GM12878 (cell line): Measurements from ENCODE around the gene MYO9B. TPM values are rescaled to one million over a fixed set of nuclear protein-coding genes. Genes with fewer than 3 reads are reported as not detected.

Experiments
- ASH2L ChIP-seq: fragments of 300-600, 200-600 bp; sonication (generic); IDR thresholded peaks from 2 replicates; pipeline ENCODE4 v1.6.1; 2017; ENCODE audit warnings: low read depth, mild to moderate bottlenecking, borderline replicate concordance
- ATF7 ChIP-seq: fragments of 450-650 bp; IDR thresholded peaks from 2 replicates; pipeline ENCODE4 v1.6.1; 2016; ENCODE audit warnings: low read depth, mild to moderate bottlenecking
- BCL11A ChIP-seq: IDR thresholded peaks from 2 replicates; pipeline ENCODE4 v1.6.1; 2011; ENCODE audit warnings: low read depth, low read length
- CHD1 ChIP-seq: IDR thresholded peaks from 2 replicates; pipeline ENCODE4 v1.6.1; 2012; ENCODE audit warnings: low read depth, low read length, improper control_type of control experiment
- DPF2 ChIP-seq: fragments of 450-650 bp; IDR thresholded peaks from 2 replicates; pipeline ENCODE4 v1.6.1; 2017; ENCODE audit warnings: mild to moderate bottlenecking
- LARP7 ChIP-seq: fragments of 450-650 bp; IDR thresholded peaks from 2 replicates; pipeline ENCODE4 v1.6.1; 2017; ENCODE audit warnings: mild to moderate bottlenecking
- MXI1 ChIP-seq: fragments of 150-350 bp; IDR thresholded peaks from 2 replicates; pipeline ENCODE4 v1.6.1; 2011; ENCODE audit warnings: low read depth, mild to moderate bottlenecking, inconsistent platforms, low read length, improper control_type of control experiment
- SREBF2 ChIP-seq: IDR thresholded peaks from 2 replicates; pipeline ENCODE4 v1.6.1; 2012; ENCODE audit warnings: mild to moderate bottlenecking, low read length
- SRF ChIP-seq, 2 experiments: IDR thresholded peaks; 2 replicates each; pipeline ENCODE4 v1.6.1; 2011; ENCODE audit warnings: low read depth in 2 of 2, low read length in 2 of 2, mild to moderate bottlenecking in 1 of 2, moderate library complexity in 1 of 2
- TARDBP ChIP-seq: IDR thresholded peaks from 2 replicates; pipeline ENCODE4 v1.6.1; 2016; ENCODE audit warnings: borderline replicate concordance
- TBL1XR1 ChIP-seq: IDR thresholded peaks from 2 replicates; pipeline ENCODE4 v1.6.1; 2012; ENCODE audit warnings: low read depth, low read length, improper control_type of control experiment
- polyA plus RNA-seq, 11 experiments: library from polyadenylated mRNA; depleted of rRNA in 4 of 11; unstranded in 6 of 11; stranded (reverse) in 5 of 11; fragments of >200 nt; fragmentation: Nextera tagmentation in 4 of 11; fragmentation: Illumina TruSeq in 1 of 11; extraction: Ambion mirVana in 4 of 11; extraction: Trizol in 1 of 11; gene quantifications; 1 replicate in 1 of 11; 2 replicates in 10 of 11; pipeline versions ENCODE4 v1.2.1 to v1.2.3, GENCODE V29; 2011 to 2016; ENCODE audit warnings: inconsistent platforms in 2 of 11, missing spikeins in 2 of 11, low read depth in 1 of 11
- total RNA-seq, 4 experiments: library from RNA; depleted of rRNA in 3 of 4; stranded (reverse); fragments of >200 nt in 3 of 4; fragmentation: Illumina TruSeq in 1 of 4; extraction: Trizol in 1 of 4; gene quantifications; 2 replicates each; pipeline versions ENCODE4 v1.2.1 to v1.2.3, GENCODE V29; 2013 to 2021
- TF ChIP-seq, protein P1 (sequence below): fragments of 450-650 bp; IDR thresholded peaks from 2 replicates; pipeline ENCODE4 v1.6.1; 2017; ENCODE audit warnings: mild to moderate bottlenecking, moderate library complexity
- TF ChIP-seq, protein P2 (sequence below): fragments of 450-650 bp; formaldehyde crosslinking; IDR thresholded peaks from 2 replicates; pipeline ENCODE4 v1.4.0; 2020; ENCODE audit warnings: mild to moderate bottlenecking, moderate library complexity
- TF ChIP-seq, protein P3 (sequence below): IDR thresholded peaks from 2 replicates; pipeline ENCODE4 v1.6.1; 2012; ENCODE audit warnings: low read depth, low read length, improper control_type of control experiment
- TF ChIP-seq, protein P4 (sequence below): IDR thresholded peaks from 2 replicates; pipeline ENCODE4 v1.6.1; 2012; ENCODE audit warnings: low read depth, low read length, improper control_type of control experiment
- TF ChIP-seq, protein P5 (sequence below): IDR thresholded peaks from 2 replicates; pipeline ENCODE4 v1.6.1; 2011; ENCODE audit warnings: borderline replicate concordance, low read depth, mild to moderate bottlenecking, moderate library complexity, mixed read lengths, low read length; ENCODE audit not compliant: insufficient read depth; ENCODE audit errors: extremely low read length
- TF ChIP-seq, protein P6 (sequence below): fragments of 450-650 bp; IDR thresholded peaks from 2 replicates; pipeline ENCODE4 v1.6.1; 2014; ENCODE audit warnings: mild to moderate bottlenecking

The MYO9B gene
- total and polyA plus RNA-seq, 10 of the 15 experiments (the other 5 are each of a cell fraction or from before 2014, with no cell fraction given) = 5.4 to 165 (median 45.8) TPM

DNA sequence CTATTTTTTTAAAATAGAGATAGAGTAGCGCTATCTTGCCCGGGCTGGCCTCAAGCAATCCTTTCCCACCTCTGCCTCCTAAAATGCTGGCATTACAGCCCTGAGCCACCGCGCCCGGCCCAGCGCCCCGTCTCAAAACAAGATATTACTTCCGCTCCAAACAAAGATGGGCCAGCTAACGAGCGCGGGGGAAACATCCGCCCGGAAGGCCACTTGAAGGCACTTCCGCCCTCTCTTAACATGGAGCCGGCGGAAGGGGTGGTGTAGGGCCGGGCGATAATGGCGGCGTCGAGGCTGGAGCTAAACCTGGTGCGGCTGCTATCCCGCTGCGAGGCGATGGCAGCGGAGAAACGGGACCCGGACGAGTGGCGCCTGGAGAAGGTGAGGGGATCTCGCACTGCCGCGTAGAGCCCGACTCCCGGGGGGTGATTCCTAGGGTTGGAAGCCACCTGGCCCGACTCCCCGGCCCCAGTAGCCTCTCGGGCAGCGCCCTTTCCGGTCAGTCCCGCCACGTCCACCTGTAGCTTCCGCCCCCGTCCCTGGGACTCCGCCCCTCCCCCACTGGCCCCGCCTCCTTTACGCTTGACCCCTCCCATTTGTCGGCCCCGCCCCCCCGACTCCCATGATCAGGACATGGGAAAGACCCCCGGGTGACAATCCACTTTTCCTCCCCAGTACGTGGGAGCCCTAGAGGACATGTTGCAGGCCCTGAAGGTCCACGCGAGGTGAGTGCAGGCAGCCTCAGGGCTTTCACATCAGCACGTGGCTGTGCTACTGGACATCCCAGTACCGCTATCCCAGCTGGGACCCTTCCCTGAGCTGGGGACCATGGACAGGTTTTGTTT, 139.8 kb downstream of the MYO9B start, which contains the start of gene USE1 (continued):
- TF ChIP-seq, protein P1, sequence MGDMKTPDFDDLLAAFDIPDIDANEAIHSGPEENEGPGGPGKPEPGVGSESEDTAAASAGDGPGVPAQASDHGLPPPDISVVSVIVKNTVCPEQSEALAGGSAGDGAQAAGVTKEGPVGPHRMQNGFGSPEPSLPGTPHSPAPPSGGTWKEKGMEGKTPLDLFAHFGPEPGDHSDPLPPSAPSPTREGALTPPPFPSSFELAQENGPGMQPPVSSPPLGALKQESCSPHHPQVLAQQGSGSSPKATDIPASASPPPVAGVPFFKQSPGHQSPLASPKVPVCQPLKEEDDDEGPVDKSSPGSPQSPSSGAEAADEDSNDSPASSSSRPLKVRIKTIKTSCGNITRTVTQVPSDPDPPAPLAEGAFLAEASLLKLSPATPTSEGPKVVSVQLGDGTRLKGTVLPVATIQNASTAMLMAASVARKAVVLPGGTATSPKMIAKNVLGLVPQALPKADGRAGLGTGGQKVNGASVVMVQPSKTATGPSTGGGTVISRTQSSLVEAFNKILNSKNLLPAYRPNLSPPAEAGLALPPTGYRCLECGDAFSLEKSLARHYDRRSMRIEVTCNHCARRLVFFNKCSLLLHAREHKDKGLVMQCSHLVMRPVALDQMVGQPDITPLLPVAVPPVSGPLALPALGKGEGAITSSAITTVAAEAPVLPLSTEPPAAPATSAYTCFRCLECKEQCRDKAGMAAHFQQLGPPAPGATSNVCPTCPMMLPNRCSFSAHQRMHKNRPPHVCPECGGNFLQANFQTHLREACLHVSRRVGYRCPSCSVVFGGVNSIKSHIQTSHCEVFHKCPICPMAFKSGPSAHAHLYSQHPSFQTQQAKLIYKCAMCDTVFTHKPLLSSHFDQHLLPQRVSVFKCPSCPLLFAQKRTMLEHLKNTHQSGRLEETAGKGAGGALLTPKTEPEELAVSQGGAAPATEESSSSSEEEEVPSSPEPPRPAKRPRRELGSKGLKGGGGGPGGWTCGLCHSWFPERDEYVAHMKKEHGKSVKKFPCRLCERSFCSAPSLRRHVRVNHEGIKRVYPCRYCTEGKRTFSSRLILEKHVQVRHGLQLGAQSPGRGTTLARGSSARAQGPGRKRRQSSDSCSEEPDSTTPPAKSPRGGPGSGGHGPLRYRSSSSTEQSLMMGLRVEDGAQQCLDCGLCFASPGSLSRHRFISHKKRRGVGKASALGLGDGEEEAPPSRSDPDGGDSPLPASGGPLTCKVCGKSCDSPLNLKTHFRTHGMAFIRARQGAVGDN = peak; percentile 84
- TF ChIP-seq TARDBP (peak; percentile 41; the same call in 1 of the 2 replicates), BCL11A (no peak), LARP7 (peak; percentile 77), DPF2 (peak; percentile 36; the same call in 1 of the 2 replicates), SRF (IDR thresholded peaks at IDR 0.05; ENCODE audit: low read depth in 2 of 2, low read length in 2 of 2) (peak; percentile 74 to 90), TBL1XR1 (no peak), ASH2L (no peak), CHD1 (peak; percentile 81; the same call in 1 of the 2 replicates), MXI1 (peak; percentile 47; the same call in 1 of the 2 replicates), SREBF2 (no peak; the same call in 1 of the 2 replicates), ATF7 (no peak)
- TF ChIP-seq, protein P2, sequence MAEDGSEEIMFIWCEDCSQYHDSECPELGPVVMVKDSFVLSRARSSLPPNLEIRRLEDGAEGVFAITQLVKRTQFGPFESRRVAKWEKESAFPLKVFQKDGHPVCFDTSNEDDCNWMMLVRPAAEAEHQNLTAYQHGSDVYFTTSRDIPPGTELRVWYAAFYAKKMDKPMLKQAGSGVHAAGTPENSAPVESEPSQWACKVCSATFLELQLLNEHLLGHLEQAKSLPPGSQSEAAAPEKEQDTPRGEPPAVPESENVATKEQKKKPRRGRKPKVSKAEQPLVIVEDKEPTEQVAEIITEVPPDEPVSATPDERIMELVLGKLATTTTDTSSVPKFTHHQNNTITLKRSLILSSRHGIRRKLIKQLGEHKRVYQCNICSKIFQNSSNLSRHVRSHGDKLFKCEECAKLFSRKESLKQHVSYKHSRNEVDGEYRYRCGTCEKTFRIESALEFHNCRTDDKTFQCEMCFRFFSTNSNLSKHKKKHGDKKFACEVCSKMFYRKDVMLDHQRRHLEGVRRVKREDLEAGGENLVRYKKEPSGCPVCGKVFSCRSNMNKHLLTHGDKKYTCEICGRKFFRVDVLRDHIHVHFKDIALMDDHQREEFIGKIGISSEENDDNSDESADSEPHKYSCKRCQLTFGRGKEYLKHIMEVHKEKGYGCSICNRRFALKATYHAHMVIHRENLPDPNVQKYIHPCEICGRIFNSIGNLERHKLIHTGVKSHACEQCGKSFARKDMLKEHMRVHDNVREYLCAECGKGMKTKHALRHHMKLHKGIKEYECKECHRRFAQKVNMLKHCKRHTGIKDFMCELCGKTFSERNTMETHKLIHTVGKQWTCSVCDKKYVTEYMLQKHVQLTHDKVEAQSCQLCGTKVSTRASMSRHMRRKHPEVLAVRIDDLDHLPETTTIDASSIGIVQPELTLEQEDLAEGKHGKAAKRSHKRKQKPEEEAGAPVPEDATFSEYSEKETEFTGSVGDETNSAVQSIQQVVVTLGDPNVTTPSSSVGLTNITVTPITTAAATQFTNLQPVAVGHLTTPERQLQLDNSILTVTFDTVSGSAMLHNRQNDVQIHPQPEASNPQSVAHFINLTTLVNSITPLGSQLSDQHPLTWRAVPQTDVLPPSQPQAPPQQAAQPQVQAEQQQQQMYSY (CRISPR knock-in tag) = no peak
- TF ChIP-seq, protein P3, sequence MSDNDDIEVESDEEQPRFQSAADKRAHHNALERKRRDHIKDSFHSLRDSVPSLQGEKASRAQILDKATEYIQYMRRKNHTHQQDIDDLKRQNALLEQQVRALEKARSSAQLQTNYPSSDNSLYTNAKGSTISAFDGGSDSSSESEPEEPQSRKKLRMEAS = no peak; the same call in none of the 2 replicates
- TF ChIP-seq, protein P4, sequence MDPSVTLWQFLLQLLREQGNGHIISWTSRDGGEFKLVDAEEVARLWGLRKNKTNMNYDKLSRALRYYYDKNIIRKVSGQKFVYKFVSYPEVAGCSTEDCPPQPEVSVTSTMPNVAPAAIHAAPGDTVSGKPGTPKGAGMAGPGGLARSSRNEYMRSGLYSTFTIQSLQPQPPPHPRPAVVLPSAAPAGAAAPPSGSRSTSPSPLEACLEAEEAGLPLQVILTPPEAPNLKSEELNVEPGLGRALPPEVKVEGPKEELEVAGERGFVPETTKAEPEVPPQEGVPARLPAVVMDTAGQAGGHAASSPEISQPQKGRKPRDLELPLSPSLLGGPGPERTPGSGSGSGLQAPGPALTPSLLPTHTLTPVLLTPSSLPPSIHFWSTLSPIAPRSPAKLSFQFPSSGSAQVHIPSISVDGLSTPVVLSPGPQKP = peak; percentile 96
- TF ChIP-seq, protein P5, sequence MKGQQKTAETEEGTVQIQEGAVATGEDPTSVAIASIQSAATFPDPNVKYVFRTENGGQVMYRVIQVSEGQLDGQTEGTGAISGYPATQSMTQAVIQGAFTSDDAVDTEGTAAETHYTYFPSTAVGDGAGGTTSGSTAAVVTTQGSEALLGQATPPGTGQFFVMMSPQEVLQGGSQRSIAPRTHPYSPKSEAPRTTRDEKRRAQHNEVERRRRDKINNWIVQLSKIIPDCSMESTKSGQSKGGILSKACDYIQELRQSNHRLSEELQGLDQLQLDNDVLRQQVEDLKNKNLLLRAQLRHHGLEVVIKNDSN = no peak
- TF ChIP-seq, protein P6, sequence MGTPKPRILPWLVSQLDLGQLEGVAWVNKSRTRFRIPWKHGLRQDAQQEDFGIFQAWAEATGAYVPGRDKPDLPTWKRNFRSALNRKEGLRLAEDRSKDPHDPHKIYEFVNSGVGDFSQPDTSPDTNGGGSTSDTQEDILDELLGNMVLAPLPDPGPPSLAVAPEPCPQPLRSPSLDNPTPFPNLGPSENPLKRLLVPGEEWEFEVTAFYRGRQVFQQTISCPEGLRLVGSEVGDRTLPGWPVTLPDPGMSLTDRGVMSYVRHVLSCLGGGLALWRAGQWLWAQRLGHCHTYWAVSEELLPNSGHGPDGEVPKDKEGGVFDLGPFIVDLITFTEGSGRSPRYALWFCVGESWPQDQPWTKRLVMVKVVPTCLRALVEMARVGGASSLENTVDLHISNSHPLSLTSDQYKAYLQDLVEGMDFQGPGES = 0 out of 2 replicates have a peak, but pooled peaks have one; percentile 29
